ENCODE results near the gene PSMD2.
A peak's percentile ranks its signal among the peaks of the same experiment; 100 is the strongest.
"Not testable (repeated sequence)": the region's sequence is repeated elsewhere in the genome, so short reads cannot be mapped to it uniquely, and the experiment has no call there.

Gene PSMD2

GRCh38 chr3:184337981-184338380 is 38.9 kb downstream of the PSMD2 start:
- H3K9me3 ChIP-seq (ENCODE audit: control insufficient read depth, low read length) = no peaks in the 10 kb centered on the region
- peaks cover 35% of the 10 kb centered on the region for H3K4me1 ChIP-seq
- H3K36me3 ChIP-seq (ENCODE audit: control insufficient read depth, insufficient read depth, low read length) = no peaks in the 10 kb centered on the region
- peak overlapping the region; percentile 67 for H3K4me2 ChIP-seq (ENCODE audit: low read length)
- no peak overlapping the region for H3K9ac ChIP-seq
- no peak overlapping the region for H3K4me3 ChIP-seq (ENCODE audit: low read depth, low read length)
- H3K79me2 ChIP-seq = peaks cover 27% of the 10 kb centered on the region
- peak overlapping the region; percentile 92 for H3K27ac ChIP-seq
- H3K27me3 ChIP-seq (ENCODE audit: control insufficient read depth, insufficient read depth, low read length) = no peaks in the 10 kb centered on the region
- TF ChIP-seq CTCF (IDR thresholded peaks at IDR 0.05) = no peak
- H2AFZ ChIP-seq = peak overlapping the region; percentile 75

- Histone ChIP-seq H3K4me2 (ENCODE audit: low read length) (peak overlapping the region; percentile 93), H3K9me3 (ENCODE audit: control insufficient read depth, low read length) (no peaks in the 10 kb centered on the region), H2AFZ (peak overlapping the region; percentile 75), H3K36me3 (ENCODE audit: control insufficient read depth, insufficient read depth, low read length) (no peaks in the 10 kb centered on the region), H3K27ac (peak overlapping the region; percentile 92), H3K4me1 (peaks cover 35% of the 10 kb centered on the region), H3K4me3 (ENCODE audit: low read depth, low read length) (peak overlapping the region; percentile 61), H3K9ac (no peak overlapping the region), H3K27me3 (ENCODE audit: control insufficient read depth, insufficient read depth, low read length) (no peaks in the 10 kb centered on the region), H3K79me2 (peaks cover 27% of the 10 kb centered on the region)
- TF ChIP-seq CTCF (IDR thresholded peaks at IDR 0.05) = no peak
Measured at GRCh38 chr3:184338511-184338945, 39.5 kb downstream of the PSMD2 start.

- Histone ChIP-seq H2AFZ (peak overlapping the region; percentile 75), H3K9ac (no peak overlapping the region), H3K27ac (peak overlapping the region; percentile 92), H3K27me3 (ENCODE audit: control insufficient read depth, insufficient read depth, low read length) (no peaks in the 10 kb centered on the region), H3K36me3 (ENCODE audit: control insufficient read depth, insufficient read depth, low read length) (no peaks in the 10 kb centered on the region), H3K9me3 (ENCODE audit: control insufficient read depth, low read length) (no peaks in the 10 kb centered on the region), H3K4me1 (peaks cover 35% of the 10 kb centered on the region), H3K4me3 (ENCODE audit: low read depth, low read length) (peak overlapping the region; percentile 61), H3K79me2 (peaks cover 29% of the 10 kb centered on the region), H3K4me2 (ENCODE audit: low read length) (peak overlapping the region; percentile 93)
- no peak for TF ChIP-seq CTCF (IDR thresholded peaks at IDR 0.05)
Measured at GRCh38 chr3:184339001-184339400, 40.0 kb downstream of the PSMD2 start.

GRCh38 chr3:184339451-184340135 is 40.6 kb downstream of the PSMD2 start:
- H3K9ac ChIP-seq; H3K36me3 ChIP-seq (ENCODE audit: control insufficient read depth, insufficient read depth, low read length); H3K27me3 ChIP-seq (ENCODE audit: control insufficient read depth, insufficient read depth, low read length); H2AFZ ChIP-seq; H3K9me3 ChIP-seq (ENCODE audit: control insufficient read depth, low read length): not testable (repeated sequence)
- Histone ChIP-seq H3K4me2 (ENCODE audit: low read length) (peak overlapping the region; percentile 93), H3K79me2 (peaks cover 33% of the 10 kb centered on the region), H3K4me3 (ENCODE audit: low read depth, low read length) (peak overlapping the region; percentile 61), H3K27ac (peak overlapping the region; percentile 92), H3K4me1 (peaks cover 35% of the 10 kb centered on the region)

- Histone ChIP-seq H3K4me1 (peaks cover 30% of the 10 kb centered on the region), H3K9ac (no peak overlapping the region), H3K27me3 (ENCODE audit: control insufficient read depth, insufficient read depth, low read length) (no peaks in the 10 kb centered on the region), H3K27ac (no peak overlapping the region), H3K79me2 (peaks cover 33% of the 10 kb centered on the region), H2AFZ (no peak overlapping the region), H3K4me3 (ENCODE audit: low read depth, low read length) (no peak overlapping the region), H3K36me3 (ENCODE audit: control insufficient read depth, insufficient read depth, low read length) (no peaks in the 10 kb centered on the region), H3K4me2 (ENCODE audit: low read length) (no peak overlapping the region), H3K9me3 (ENCODE audit: control insufficient read depth, low read length) (no peaks in the 10 kb centered on the region)
- TF ChIP-seq CTCF (IDR thresholded peaks at IDR 0.05) = no peak
Measured at GRCh38 chr3:184341925-184342324, 42.9 kb downstream of the PSMD2 start.

Data from parathyroid adenoma (tissue), 2 donors.